ENCODE results near the gene MXRA7.

MXRA7 gene

GRCh38 chr17:76683921-76684745 lies 26.6 kb downstream of the MXRA7 start:
- no peak overlapping the region for H3K4me3 ChIP-seq (ENCODE audit: low read depth, low read length)
- DNase-seq (ENCODE audit: low read depth), result no peak

GRCh38 chr17:76683011-76683755 lies 27.6 kb downstream of the MXRA7 start:
- no peak overlapping the region for H3K4me3 ChIP-seq (ENCODE audit: low read depth, low read length)
- no peak for DNase-seq (ENCODE audit: low read depth)

- peak; percentile 51 for DNase-seq (ENCODE audit: low read depth)
- H3K4me3 ChIP-seq (ENCODE audit: low read depth, low read length), result no peak overlapping the region
These were observed 28.5 kb downstream of the MXRA7 start for GRCh38 chr17:76682296-76682695.

- no peak for DNase-seq (ENCODE audit: low read depth)
These were observed 29.3 kb downstream of the MXRA7 start for GRCh38 chr17:76681222-76682137.

GRCh38 chr17:76679239-76679638 lies 31.5 kb downstream of the MXRA7 start:
- DNase-seq (ENCODE audit: low read depth), result no peak
- H3K4me3 ChIP-seq (ENCODE audit: low read depth, low read length), result no peak overlapping the region

More at GRCh38 chr17:76681222-76682137, 29.3 kb downstream of the MXRA7 start:
- no peak overlapping the region for H3K4me3 ChIP-seq (ENCODE audit: low read depth, low read length)

GRCh38 chr17:76678330-76678729 lies 32.4 kb downstream of the MXRA7 start:
- H3K4me3 ChIP-seq (ENCODE audit: low read depth, low read length), result no peak overlapping the region
- no peak for DNase-seq (ENCODE audit: low read depth)

GRCh38 chr17:76677406-76677805 lies 33.4 kb downstream of the MXRA7 start:
- DNase-seq (ENCODE audit: low read depth), result no peak
- H3K4me3 ChIP-seq (ENCODE audit: low read depth, low read length), result no peak overlapping the region

- no peak overlapping the region for H3K4me3 ChIP-seq (ENCODE audit: low read depth, low read length)
These were observed 34.1 kb downstream of the MXRA7 start for GRCh38 chr17:76676629-76677028.

GRCh38 chr17:76675648-76676047 lies 35.1 kb downstream of the MXRA7 start:
- no peak overlapping the region for H3K4me3 ChIP-seq (ENCODE audit: low read depth, low read length)

More at GRCh38 chr17:76676629-76677028, 34.1 kb downstream of the MXRA7 start:
- DNase-seq (ENCODE audit: low read depth), result no peak

GRCh38 chr17:76674600-76674999 lies 36.2 kb downstream of the MXRA7 start:
- DNase-seq (ENCODE audit: low read depth), result no peak
- H3K4me3 ChIP-seq (ENCODE audit: low read depth, low read length), result no peak overlapping the region

More at GRCh38 chr17:76675648-76676047, 35.1 kb downstream of the MXRA7 start:
- no peak for DNase-seq (ENCODE audit: low read depth)

- no peak overlapping the region for H3K4me3 ChIP-seq (ENCODE audit: low read depth, low read length)
- no peak for DNase-seq (ENCODE audit: low read depth)
These were observed 37.0 kb downstream of the MXRA7 start for GRCh38 chr17:76673729-76674128.

GRCh38 chr17:76672892-76673291 lies 37.9 kb downstream of the MXRA7 start:
- no peak overlapping the region for H3K4me3 ChIP-seq (ENCODE audit: low read depth, low read length)
- DNase-seq (ENCODE audit: low read depth), result no peak

GRCh38 chr17:76672270-76672851 lies 38.4 kb downstream of the MXRA7 start:
- peak overlapping the region; percentile 77 for H3K4me3 ChIP-seq (ENCODE audit: low read depth, low read length)
- no peak for DNase-seq (ENCODE audit: low read depth)

- no peak for DNase-seq (ENCODE audit: low read depth)
These were observed 38.9 kb downstream of the MXRA7 start for GRCh38 chr17:76671912-76672262.

GRCh38 chr17:76671123-76671911 lies 39.4 kb downstream of the MXRA7 start:
- DNase-seq (ENCODE audit: low read depth), result peak; percentile 100

More at GRCh38 chr17:76671912-76672262, 38.9 kb downstream of the MXRA7 start:
- peak overlapping the region; percentile 77 for H3K4me3 ChIP-seq (ENCODE audit: low read depth, low read length)

GRCh38 chr17:76670718-76671122 lies 40.0 kb downstream of the MXRA7 start:
- DNase-seq (ENCODE audit: low read depth), result no peak
- no peak overlapping the region for H3K4me3 ChIP-seq (ENCODE audit: low read depth, low read length)

More at GRCh38 chr17:76671123-76671911, 39.4 kb downstream of the MXRA7 start:
- peak overlapping the region; percentile 77 for H3K4me3 ChIP-seq (ENCODE audit: low read depth, low read length)

GRCh38 chr17:76670020-76670717 lies 40.6 kb downstream of the MXRA7 start:
- H3K4me3 ChIP-seq (ENCODE audit: low read depth, low read length), result no peak overlapping the region
- no peak for DNase-seq (ENCODE audit: low read depth)
